SKM-1 treated with dmso at 0.1 percent for 144 hours (cell line): ENCODE measurements around the gene NFIX.

Experiments
- DNase-seq: peaks from one replicate; lab custom pipeline; 2025; ENCODE audit not compliant: unreplicated experiment; lab: John Stamatoyannopoulos, UW

Gene NFIX

GRCh38 chr19:13146763-13147563 lies 151.7 kb downstream of the NFIX start:
- peak; percentile 68 for DNase-seq
